MCF 10A (cell line): ENCODE results near the gene ATXN7L1. TPM values are rescaled to one million over a fixed set of nuclear protein-coding genes. Genes with fewer than 3 reads are reported as not detected.

Source experiments
- BruUV-seq: library from RNA; stranded (reverse); fragments of 400-500 nt; replicated peaks from 2 replicates; lab custom pipeline; 2021; lab: Mats Ljungman, UMichigan
- CTCF ChIA-PET: fragments of 300-600 bp; sonication (Branson Sonifier 250); formaldehyde crosslinking; extraction: SDS; loops from one replicate; lab custom pipeline; 2021; ENCODE audit warnings: antibody characterized with exemption, inconsistent platforms; lab: Yijun Ruan, JAX
- POLR2A ChIA-PET: fragments of 300-600, 350-650 bp; sonication (Branson Sonifier 250); formaldehyde crosslinking; extraction: SDS; loops from one replicate; lab custom pipeline; 2020; ENCODE audit warnings: antibody characterized with exemption, inconsistent platforms; lab: Yijun Ruan, JAX
- DNase-seq: peaks from one replicate; pipeline ENCODE4 v3.0.0-alpha.2; 2018; ENCODE audit not compliant: unreplicated experiment
- H3K27ac Mint-ChIP-seq: one replicate; pipeline ENCODE4 v1.8.0; 2022; ENCODE audit warnings: mild to moderate bottlenecking, low read depth, mixed read lengths; ENCODE audit not compliant: unreplicated experiment
- H3K27me3 Mint-ChIP-seq: one replicate; pipeline ENCODE4 v1.8.0; 2022; ENCODE audit warnings: mixed read lengths; ENCODE audit not compliant: insufficient read depth, unreplicated experiment
- H3K36me3 Mint-ChIP-seq: one replicate; pipeline ENCODE4 v1.8.0; 2022; ENCODE audit warnings: mild to moderate bottlenecking, moderate library complexity, mixed read lengths; ENCODE audit not compliant: insufficient read depth, unreplicated experiment
- H3K4me1 Mint-ChIP-seq: one replicate; pipeline ENCODE4 v1.8.0; 2022; ENCODE audit warnings: mixed read lengths; ENCODE audit not compliant: insufficient read depth, unreplicated experiment
- H3K4me3 Mint-ChIP-seq: one replicate; pipeline ENCODE4 v1.8.0; 2022; ENCODE audit warnings: mild to moderate bottlenecking, moderate library complexity, mixed read lengths; ENCODE audit not compliant: unreplicated experiment
- H3K9me3 Mint-ChIP-seq: one replicate; pipeline ENCODE4 v1.8.0; 2022; ENCODE audit warnings: mixed read lengths; ENCODE audit not compliant: unreplicated experiment
- intact Hi-C: fragments of 100-400 bp; cut with micrococcal nuclease; formaldehyde crosslinking; loops from 2 replicates; pipeline ENCODE4 v1.14.1; 2022
- total RNA-seq: library from RNA; stranded (reverse); gene quantifications from 2 replicates; pipeline ENCODE4 v1.2.3, GENCODE V29; 2022
- TF ChIP-seq, protein P1 (sequence below): fragments of 200-600 bp; IDR thresholded peaks from one replicate; pipeline ENCODE4 v1.8.0; 2022; ENCODE audit warnings: antibody characterized with exemption, mild to moderate bottlenecking; ENCODE audit not compliant: unreplicated experiment

Gene ATXN7L1
- total RNA-seq, 1 experiment from 2014 or later = 10.0 TPM

DNA sequence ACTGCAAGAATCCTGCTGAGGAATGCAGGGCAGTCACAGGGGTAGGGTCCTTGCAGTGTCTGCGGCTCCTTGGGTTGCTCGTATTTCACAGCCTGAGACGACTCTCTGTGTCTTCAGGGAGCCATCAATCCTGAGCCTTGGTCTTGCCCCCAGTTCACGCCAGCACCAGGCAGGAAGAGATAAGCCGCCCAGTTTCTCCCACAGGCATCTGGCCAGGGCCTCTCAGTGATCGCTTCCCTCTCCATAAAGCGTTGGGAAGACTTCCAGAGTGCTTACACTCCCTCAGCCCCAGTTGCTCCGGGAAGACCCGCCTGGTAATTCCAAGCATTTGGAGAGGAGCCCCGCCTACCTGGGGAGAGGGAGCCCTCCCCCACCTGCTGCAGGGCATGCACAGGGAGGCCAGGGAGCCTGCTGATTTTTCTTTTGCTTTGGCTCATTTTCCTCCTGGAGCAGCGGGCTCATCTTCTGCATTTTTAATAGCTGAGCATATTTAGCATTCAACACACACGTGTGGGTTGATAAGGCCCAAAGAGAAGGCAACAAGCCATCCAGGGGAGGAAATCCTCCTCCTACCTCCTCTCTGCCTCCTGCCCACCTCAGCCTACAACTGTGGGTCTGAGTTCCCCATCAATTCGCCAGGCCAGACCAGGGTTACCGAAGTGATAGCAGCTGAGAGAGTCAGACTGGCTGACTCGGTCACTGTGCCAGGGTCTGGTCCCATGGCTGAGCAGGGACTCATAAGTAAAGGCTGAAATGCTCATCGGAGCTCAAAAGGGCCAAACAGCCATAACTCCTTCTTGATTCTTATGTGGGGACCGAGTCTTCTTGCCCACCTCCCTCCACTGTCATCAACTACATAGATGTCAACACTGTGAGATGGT lies 220.7 kb downstream of the ATXN7L1 start:
- no TSS peak for BruUV-seq
- TF ChIP-seq, protein P1, sequence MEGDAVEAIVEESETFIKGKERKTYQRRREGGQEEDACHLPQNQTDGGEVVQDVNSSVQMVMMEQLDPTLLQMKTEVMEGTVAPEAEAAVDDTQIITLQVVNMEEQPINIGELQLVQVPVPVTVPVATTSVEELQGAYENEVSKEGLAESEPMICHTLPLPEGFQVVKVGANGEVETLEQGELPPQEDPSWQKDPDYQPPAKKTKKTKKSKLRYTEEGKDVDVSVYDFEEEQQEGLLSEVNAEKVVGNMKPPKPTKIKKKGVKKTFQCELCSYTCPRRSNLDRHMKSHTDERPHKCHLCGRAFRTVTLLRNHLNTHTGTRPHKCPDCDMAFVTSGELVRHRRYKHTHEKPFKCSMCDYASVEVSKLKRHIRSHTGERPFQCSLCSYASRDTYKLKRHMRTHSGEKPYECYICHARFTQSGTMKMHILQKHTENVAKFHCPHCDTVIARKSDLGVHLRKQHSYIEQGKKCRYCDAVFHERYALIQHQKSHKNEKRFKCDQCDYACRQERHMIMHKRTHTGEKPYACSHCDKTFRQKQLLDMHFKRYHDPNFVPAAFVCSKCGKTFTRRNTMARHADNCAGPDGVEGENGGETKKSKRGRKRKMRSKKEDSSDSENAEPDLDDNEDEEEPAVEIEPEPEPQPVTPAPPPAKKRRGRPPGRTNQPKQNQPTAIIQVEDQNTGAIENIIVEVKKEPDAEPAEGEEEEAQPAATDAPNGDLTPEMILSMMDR = no peak
- Mint-ChIP-seq H3K27ac (no peak overlapping the region), H3K4me3 (no peak overlapping the region), H3K9me3 (no peaks in the 10 kb centered on the region), H3K27me3 (no peaks in the 10 kb centered on the region), H3K36me3 (no peaks in the 10 kb centered on the region), H3K4me1 (no peaks in the 10 kb centered on the region)
- ChIA-PET POLR2A (no interaction called here), CTCF (interaction anchor here (0.6 to 4.4 kb wide), 10 partner anchors 15 to 758 kb away, joined by 3 to 36 read pairs (median 3); no protein-coding TSS in a partner anchor)
- intact Hi-C loops = loop anchor here (10.0 kb wide), 1 partner anchor 219 kb away; the partner anchor contains the start of gene ATXN7L1
- no peak for DNase-seq

GRCh38 chr7:105655067-105655466 lies 221.3 kb downstream of the ATXN7L1 start:
- intact Hi-C loops = loop anchor here (10.0 kb wide), 1 partner anchor 220 kb away; the partner anchor contains the start of gene ATXN7L1
- DNase-seq = no peak
- TF ChIP-seq, protein P1 = no peak

GRCh38 chr7:105654095-105654686 lies 222.2 kb downstream of the ATXN7L1 start:
- no TSS peak for BruUV-seq
- CTCF ChIA-PET = interaction anchor here (0.5 to 2.6 kb wide), 15 partner anchors 8 to 523 kb away, joined by 3 to 9 read pairs (median 3); partner anchors contain the start of gene ATXN7L1
- POLR2A ChIA-PET = interaction anchor here (0.7 kb wide), 1 partner anchor 12 kb away, joined by 4 read pairs; no protein-coding TSS in a partner anchor

More at GRCh38 chr7:105655067-105655466, 221.3 kb downstream of the ATXN7L1 start:
- POLR2A ChIA-PET = interaction anchor here (0.7 kb wide), 1 partner anchor 45 kb away, joined by 4 read pairs; no protein-coding TSS in a partner anchor
- no peak overlapping the region for H3K27ac Mint-ChIP-seq
- CTCF ChIA-PET = interaction anchor here (0.6 to 2.6 kb wide), 8 partner anchors 17 to 759 kb away, joined by 3 to 9 read pairs (median 3); partner anchors contain the start of gene ATXN7L1
- H3K27me3 Mint-ChIP-seq = no peaks in the 10 kb centered on the region
- no TSS peak for BruUV-seq
- H3K4me1 Mint-ChIP-seq = no peaks in the 10 kb centered on the region
- no peaks in the 10 kb centered on the region for H3K9me3 Mint-ChIP-seq
- no peaks in the 10 kb centered on the region for H3K36me3 Mint-ChIP-seq
- H3K4me3 Mint-ChIP-seq = no peak overlapping the region

More at GRCh38 chr7:105654095-105654686, 222.2 kb downstream of the ATXN7L1 start:
- Mint-ChIP-seq H3K27ac (no peak overlapping the region), H3K27me3 (no peaks in the 10 kb centered on the region), H3K36me3 (no peaks in the 10 kb centered on the region), H3K4me1 (peaks cover 4% of the 10 kb centered on the region), H3K4me3 (no peak overlapping the region), H3K9me3 (no peaks in the 10 kb centered on the region)
- intact Hi-C loops = loop anchor here (5.0 to 10.0 kb wide), 3 partner anchors 221 to 513 kb away; partner anchors contain the start of gene ATXN7L1
- no peak for DNase-seq
- TF ChIP-seq, protein P1 = no peak
